Stimulated activated CD8-positive, alpha-beta memory T cell treated with anti-CD3 and anti-CD28 coated beads, Interleukin-7, amount 100 ng/mL, for 1 hour (primary cell): ENCODE measurements around the gene SLC10A3.

ENCODE experiments used
- DNase-seq, 2 donors: peaks; one replicate each; pipeline ENCODE4 v3.0.0-alpha.2; 2020; ENCODE audit warnings: low read depth in 2 of 2

SLC10A3 gene

DNA sequence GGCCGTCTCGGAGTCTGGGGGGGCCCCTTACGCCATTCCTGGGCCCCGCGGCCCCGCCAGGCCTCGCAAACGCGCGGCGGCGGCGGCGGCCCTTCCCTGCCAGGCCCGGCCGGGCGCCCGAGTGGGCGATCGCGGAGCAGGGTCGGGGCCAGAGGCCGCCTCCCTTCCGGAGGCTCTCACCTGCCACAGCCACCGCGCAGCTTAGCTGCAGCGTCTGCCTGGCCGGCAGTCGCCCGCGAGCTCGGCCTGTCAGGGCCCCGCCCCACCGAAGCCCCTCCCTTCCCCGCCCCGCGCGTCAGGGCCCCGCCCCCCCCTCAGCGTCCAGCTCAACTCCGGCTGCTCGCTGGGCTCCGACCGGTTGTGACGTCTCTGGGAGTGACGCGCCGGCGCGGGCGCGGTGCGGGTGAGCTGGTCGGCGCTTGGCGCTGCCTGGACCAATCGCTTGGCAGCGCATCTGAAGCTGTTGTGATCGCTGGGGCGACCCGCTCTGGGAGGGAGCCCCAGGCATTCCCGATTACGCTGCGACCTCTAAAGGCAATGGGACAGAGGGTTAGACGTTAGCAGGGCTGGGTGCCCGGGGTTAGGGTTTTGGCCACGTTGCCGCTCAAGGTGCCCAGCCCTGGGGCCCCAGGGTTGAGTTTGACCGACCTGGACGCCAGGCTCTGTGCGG lies at the start of gene SLC10A3:
Gene SLC10A3, minus strand, starts transcription at position 216 of the 670 bp plus-strand sequence. CDS start 1,689 bp downstream, outside the sequence.
- DNase-seq = peak; percentile 67 to 72

DNA sequence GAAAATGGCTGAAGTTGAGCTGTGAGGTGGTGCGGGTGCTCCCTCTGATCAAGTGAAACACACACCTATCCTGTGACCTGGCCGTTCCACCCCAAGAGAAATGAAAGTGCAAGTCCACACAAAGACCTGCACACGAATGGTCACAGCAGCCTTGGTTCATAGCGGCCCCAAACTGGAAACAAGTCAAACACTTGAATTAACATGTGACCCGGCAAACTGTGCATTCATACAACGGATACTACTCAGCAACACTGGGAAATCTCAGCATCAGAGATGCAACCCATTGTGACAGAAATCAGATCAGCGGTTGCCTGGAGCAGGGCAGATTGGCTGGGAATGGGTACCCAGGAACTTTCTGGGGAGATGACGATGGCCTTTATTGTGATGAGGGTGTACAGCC lies 48.6 kb upstream of the SLC10A3 start:
- no peak for DNase-seq

GRCh38 chrX:154535892-154536291 lies 45.5 kb upstream of the SLC10A3 start:
- no peak for DNase-seq

GRCh38 chrX:154534526-154535322 lies 44.3 kb upstream of the SLC10A3 start:
- DNase-seq = peak; percentile 75 to 80

DNA sequence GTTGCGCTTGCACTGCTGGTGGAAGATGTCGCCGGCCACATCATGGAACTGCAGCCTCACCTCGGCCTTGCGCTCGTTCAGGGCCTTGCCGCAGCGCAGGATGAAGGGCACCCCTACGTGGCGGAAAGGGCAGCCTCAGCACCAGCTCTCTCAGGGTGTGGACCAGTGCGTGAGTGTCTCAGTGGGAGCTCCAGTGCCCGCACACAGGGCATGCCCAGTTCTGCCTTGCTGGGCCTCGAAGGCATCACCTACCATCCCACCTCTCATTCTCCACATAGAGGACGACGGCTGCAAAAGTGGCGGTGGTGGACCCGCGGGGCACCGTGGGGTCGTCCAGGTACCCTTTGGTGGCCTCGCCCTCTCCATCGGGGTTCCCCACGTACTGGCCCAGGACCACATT lies 42.3 kb upstream of the SLC10A3 start:
- no peak for DNase-seq

DNA sequence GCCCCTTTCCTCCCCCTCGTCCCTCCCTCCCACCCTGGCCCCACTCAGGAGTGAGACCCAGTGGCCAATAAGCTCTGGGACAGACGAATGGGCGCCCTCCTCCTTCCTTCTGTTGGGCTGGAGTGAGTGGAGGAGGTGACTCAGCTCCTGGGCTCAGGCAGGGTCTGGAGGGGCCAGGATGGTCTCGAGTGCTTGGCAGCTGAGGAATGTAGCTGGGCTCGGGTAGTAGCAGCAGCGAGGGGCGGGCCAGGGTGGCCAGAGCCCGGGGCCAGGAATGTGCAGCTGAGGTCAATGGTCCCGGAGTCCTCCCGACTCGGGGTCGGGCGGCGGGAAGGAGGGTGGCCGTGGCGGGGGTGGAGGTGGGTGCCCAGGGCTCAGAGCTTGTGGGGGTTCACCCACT lies 41.2 kb upstream of the SLC10A3 start:
- DNase-seq = no peak

GRCh38 chrX:154530286-154530685 lies 39.9 kb upstream of the SLC10A3 start:
- DNase-seq = no peak

GRCh38 chrX:154529206-154529612 lies 38.8 kb upstream of the SLC10A3 start:
- DNase-seq = no peak

DNA sequence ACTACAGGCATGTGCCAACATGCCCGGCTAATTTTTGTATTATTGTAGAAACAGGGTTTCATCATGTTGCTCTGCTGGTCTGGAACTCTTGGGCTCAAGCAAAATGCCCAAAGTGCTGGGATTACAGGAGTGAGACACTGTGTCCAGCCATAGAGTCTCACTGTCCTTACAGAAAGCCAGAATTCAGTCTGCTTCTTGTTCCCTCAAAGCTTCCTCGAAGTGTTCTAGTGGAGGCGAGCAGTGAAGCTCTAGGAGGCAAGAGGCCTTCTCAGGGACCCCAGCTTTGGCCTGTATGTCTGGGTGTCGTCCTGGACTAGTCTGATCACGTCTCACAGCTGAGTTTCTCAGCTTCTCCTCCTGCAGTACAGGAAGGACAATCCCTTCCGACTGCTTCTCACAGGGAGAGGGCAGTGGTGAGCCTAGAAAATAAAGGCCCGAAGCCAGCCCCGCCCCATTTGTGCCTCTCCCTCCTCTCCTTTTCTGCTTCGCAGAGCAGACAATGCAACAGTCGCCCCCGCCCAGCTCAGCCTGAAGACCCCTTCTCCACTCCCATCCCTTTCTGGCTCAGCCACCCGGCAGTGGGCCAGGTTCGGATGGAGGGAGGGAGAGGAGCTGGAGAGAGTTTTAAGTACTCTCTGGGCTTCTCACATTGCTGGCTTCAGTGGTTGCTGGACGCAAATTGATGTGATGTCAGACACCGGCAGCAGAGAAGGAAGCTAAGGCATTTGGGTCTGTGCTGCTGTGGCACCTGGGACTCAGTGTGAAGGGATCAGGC lies 36.7 kb upstream of the SLC10A3 start:
- DNase-seq = no peak

GRCh38 chrX:154525606-154526490 lies 35.4 kb upstream of the SLC10A3 start:
- no peak for DNase-seq

DNA sequence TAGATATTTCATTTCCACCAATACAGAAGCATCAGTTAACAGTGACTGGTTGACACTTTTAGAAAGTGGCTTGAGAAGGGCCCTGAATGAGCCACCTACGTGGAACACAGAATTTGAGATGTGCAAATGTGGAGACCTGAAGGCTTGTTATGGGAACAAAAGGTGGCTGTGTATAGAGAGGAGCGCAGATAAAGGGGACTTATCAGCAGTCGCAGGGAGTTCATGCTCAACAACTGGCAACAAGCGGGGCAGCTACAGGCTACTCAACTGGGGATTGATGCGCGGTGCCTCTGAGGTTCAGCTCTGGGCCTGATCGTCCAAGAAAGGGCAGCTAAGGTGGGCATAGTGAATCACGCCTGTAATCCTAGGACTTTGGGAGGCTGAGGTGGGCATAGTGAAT lies 29.0 kb upstream of the SLC10A3 start:
- no peak for DNase-seq

DNA sequence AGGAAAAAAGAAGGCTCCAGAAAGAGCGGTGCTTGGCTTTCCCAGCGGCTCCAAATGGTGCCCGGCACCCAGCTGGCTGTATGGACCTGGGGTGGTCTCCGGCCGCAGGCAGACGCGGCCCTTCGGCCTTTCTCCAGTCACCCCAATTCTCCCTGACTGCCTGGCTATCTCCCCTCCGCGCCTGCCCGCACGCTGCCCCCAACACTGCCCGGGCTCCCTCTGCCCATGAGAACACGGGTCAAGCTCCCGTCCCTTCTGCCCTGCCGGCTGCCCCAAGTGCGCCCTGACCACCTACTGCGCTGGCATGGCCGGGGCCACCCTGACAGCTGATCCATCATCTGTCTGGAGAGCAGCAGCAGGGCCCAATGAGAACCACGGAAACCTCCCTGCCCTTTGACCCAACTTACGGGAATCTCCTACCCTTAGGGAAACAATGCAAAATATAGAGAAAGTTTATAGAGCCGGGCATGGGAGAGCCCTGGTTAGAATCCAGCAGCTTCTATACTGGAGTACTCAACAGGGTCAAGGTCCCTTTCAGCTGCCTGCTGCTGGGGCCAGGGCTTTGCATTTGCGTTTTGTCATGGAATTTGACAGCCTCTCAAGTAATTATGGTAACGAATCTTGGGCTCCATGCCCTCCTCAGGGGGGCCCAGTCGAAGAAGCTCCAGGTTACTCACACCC lies 26.8 kb upstream of the SLC10A3 start:
- no peak for DNase-seq

DNA sequence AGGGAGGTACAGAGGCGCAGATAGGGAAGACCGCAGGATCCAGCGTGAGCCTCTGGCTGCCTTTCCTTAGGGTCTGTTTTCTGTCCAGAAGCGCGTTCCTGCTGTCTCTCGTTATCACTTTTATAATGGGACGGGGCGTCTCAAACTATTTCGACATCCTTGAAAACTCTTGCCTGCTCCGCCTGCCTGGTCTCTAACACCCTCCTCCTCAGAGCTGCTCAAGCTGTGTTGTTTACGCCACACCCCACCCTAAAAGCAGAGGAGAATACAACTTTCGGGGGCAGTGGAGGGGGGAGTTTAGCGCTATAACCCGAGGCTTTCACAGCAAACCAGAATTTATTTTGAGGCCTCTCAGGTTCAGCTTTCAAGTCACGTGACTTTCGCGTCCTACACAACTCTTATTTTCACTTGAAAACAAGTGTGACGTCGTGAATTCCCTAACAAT lies 26.2 kb upstream of the SLC10A3 start:
- DNase-seq = no peak

- peak; percentile 77 to 82 for DNase-seq
Observed at GRCh38 chrX:154515966-154516655, 25.7 kb upstream of the SLC10A3 start, which contains the start of gene FAM3A. Gene FAM3A (minus strand): TSS chrX:154516232. CDS start chrX:154515772, 460 bp downstream.

DNA sequence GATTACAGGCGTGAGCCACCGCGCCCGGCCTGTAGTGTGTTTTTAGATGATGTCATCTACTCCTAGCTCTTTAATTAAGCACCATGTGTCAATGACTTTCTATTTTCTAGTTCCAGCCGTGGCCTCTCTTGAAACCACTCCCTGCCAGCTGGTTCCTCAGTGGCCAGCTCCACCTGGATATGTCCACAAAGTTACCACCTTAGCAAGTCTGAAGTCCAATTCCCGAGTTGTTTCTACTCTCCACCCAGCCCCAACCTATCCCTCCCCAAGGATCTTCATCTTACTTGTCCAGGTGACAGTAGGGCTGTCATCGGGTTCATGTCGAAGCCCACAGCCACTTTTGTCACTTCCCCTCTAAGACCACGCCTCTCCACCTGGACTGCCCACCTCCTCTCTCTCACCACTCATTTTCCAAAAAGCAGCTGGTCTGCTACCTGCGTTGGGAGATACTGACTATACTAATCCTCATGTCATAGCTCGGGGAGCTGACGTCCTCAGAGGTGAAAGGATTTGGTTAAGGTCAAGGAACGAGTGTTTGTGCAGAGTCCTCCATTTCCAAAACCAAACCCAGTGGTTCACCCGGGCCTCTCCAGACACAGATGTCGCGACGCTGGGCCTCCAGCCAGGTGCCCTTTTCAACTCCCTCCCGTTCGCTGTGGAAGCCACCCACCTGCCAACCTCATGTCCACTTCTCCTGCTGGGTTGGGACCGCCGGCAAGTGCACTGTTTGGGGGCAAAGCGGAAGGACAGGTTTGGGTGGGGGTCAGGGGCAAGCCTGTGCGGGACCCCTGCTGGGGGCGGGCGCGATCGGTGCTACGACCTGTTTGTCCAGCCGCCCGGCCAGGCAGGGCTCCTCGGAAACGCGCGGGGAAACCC lies 24.9 kb upstream of the SLC10A3 start:
- DNase-seq = no peak

GRCh38 chrX:154513716-154514115 lies 23.3 kb upstream of the SLC10A3 start:
- no peak for DNase-seq

DNA sequence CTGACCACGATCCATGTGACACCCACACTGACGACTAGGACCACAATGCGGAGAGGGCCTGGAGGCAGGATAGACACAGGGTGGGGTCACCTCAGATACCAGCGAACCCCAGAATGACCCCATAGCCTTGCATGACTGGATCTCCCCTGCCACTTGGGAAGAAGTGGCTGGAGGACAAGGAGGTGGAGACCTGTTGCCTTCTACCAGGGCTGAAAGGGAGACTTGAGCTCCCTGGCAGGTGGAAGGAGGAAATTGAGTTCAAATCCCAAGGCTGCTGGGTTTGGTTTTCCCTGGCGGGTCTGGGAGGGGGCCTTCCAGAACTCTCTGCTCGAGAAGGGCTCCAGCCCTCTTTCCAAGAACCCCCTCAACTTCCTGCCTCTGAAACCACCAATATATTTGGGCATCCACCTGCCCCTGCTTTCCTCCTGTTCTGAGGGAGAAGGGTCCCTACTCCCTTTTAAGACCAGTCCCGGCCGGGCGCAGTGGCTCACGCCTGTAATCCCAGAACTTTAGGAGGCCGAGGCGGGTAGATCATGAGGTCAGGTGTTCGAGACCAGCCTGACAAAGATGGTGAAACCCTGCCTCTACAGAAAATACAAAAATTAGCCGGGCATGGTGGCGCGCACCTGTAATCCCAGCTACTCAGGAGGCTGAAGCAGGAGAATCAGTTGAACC lies 22.6 kb upstream of the SLC10A3 start:
- DNase-seq = no peak

DNA sequence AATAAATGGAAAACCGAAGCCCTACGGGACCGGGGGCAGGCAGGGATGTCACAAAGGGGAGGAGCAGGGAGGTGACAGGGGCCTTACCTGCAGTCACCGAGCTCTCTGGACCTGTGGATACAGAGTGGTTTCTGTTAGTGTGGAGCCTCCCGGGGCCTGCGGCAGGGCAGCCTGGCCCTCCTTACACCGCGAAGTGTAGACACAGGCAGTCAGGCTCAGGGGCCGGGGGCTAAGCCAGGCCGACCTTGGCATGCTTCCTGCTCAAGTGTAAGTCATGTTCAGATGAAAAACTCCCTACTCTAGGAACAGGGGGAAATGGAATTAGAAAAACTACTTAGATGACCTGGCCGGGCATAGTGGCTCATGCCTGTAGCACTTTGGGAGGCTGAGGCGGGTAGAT lies 21.3 kb upstream of the SLC10A3 start:
- DNase-seq = no peak

- no peak for DNase-seq
Observed at GRCh38 chrX:154509455-154509854, 19.0 kb upstream of the SLC10A3 start.
